H9 (cell line): ENCODE data around the gene TMEM132C. TPM values are rescaled to one million over a fixed set of nuclear protein-coding genes. Genes with fewer than 3 reads are reported as not detected.

Experiments used
- DNase-seq: peaks from one replicate; pipeline ENCODE4 v3.0.0-alpha.2; 2017
- H2AFZ ChIP-seq: one replicate; pipeline ENCODE4 v1.6.1; 2013; ENCODE audit warnings: mild to moderate bottlenecking, low read length, control low read depth, moderate library complexity
- H2AK5ac ChIP-seq: 2 replicates; pipeline ENCODE4 v1.6.1; 2013; ENCODE audit warnings: low read length, control low read depth, mixed read lengths; ENCODE audit not compliant: insufficient read length
- H2BK120ac ChIP-seq: one replicate; pipeline ENCODE4 v1.6.1; 2013; ENCODE audit warnings: low read depth, mild to moderate bottlenecking, low read length, control low read depth, inconsistent platforms; ENCODE audit not compliant: poor library complexity, severe bottlenecking
- H2BK12ac ChIP-seq: 2 replicates; pipeline ENCODE4 v1.6.1; 2013; ENCODE audit warnings: low read length, control low read depth, mixed read lengths, low read depth; ENCODE audit not compliant: insufficient read length
- H2BK15ac ChIP-seq: 2 replicates; pipeline ENCODE4 v1.6.1; 2013; ENCODE audit warnings: low read depth, low read length, control low read depth
- H2BK20ac ChIP-seq: one replicate; pipeline ENCODE4 v1.6.1; 2013; ENCODE audit warnings: low read depth, mild to moderate bottlenecking, low read length, control low read depth, inconsistent platforms; ENCODE audit not compliant: poor library complexity, severe bottlenecking
- H2BK5ac ChIP-seq: 2 replicates; pipeline ENCODE4 v1.6.1; 2013; ENCODE audit warnings: low read length, control low read depth, mixed read lengths; ENCODE audit not compliant: insufficient read length
- H3K14ac ChIP-seq: 2 replicates; pipeline ENCODE4 v1.6.1; 2013; ENCODE audit warnings: low read length, control low read depth; ENCODE audit not compliant: insufficient read depth
- H3K18ac ChIP-seq: 2 replicates; pipeline ENCODE4 v1.6.1; 2013; ENCODE audit warnings: low read depth, mild to moderate bottlenecking, mixed read lengths, low read length, control low read depth; ENCODE audit not compliant: insufficient read length
- H3K23ac ChIP-seq: 2 replicates; pipeline ENCODE4 v1.6.1; 2013; ENCODE audit warnings: low read length, control low read depth, mixed read lengths, low read depth; ENCODE audit not compliant: insufficient read length
- H3K23me2 ChIP-seq: 2 replicates; pipeline ENCODE4 v1.6.1; 2013; ENCODE audit warnings: low read depth, mild to moderate bottlenecking, mixed read lengths, low read length, control low read depth; ENCODE audit not compliant: insufficient read length, poor library complexity, severe bottlenecking
- H3K27ac ChIP-seq: 2 replicates; pipeline ENCODE4 v1.5.1; 2013; ENCODE audit warnings: low read length, control low read depth, mixed read lengths, low read depth; ENCODE audit not compliant: insufficient read length
- H3K27me3 ChIP-seq: 2 replicates; pipeline ENCODE4 v1.6.1; 2013; ENCODE audit warnings: low read length, control low read depth, inconsistent platforms; ENCODE audit not compliant: insufficient read depth
- H3K4ac ChIP-seq: 2 replicates; pipeline ENCODE4 v1.6.1; 2013; ENCODE audit warnings: low read depth, mild to moderate bottlenecking, control low read depth, inconsistent platforms, low read length, moderate library complexity
- H3K4me1 ChIP-seq: 2 replicates; pipeline ENCODE4 v1.6.1; 2013; ENCODE audit warnings: low read length, control low read depth, inconsistent platforms; ENCODE audit not compliant: insufficient read depth
- H3K4me2 ChIP-seq: 2 replicates; pipeline ENCODE4 v1.6.1; 2013; ENCODE audit warnings: low read length, control low read depth, mixed read lengths; ENCODE audit not compliant: insufficient read length, insufficient read depth
- H3K56ac ChIP-seq: 2 replicates; pipeline ENCODE4 v1.6.1; 2013; ENCODE audit warnings: low read depth, mild to moderate bottlenecking, mixed read lengths, low read length, control low read depth; ENCODE audit not compliant: insufficient read length
- H3K79me1 ChIP-seq: 2 replicates; pipeline ENCODE4 v1.6.1; 2013; ENCODE audit warnings: low read depth, mild to moderate bottlenecking, moderate library complexity, low read length, control low read depth, inconsistent platforms; ENCODE audit not compliant: insufficient read depth, poor library complexity, severe bottlenecking
- H3K79me2 ChIP-seq: 2 replicates; pipeline ENCODE4 v1.6.1; 2013; ENCODE audit warnings: low read length, control low read depth, inconsistent platforms; ENCODE audit not compliant: insufficient read depth
- H3K9ac ChIP-seq: 2 replicates; pipeline ENCODE4 v1.6.1; 2013; ENCODE audit warnings: low read length, control low read depth, mixed read lengths; ENCODE audit not compliant: insufficient read length; ENCODE audit errors: extremely low read depth
- H3K9me3 ChIP-seq: one replicate; pipeline ENCODE4 v1.6.1; 2013; ENCODE audit warnings: low read depth, low read length, inconsistent platforms; ENCODE audit not compliant: control insufficient read depth
- H3T11ph ChIP-seq: one replicate; pipeline ENCODE4 v1.6.1; 2013; ENCODE audit warnings: mild to moderate bottlenecking, low read length, control low read depth, inconsistent platforms
- H4K20me1 ChIP-seq: one replicate; pipeline ENCODE4 v1.6.1; 2013; ENCODE audit not compliant: control insufficient read depth, insufficient read length, insufficient read depth
- H4K5ac ChIP-seq: 2 replicates; pipeline ENCODE4 v1.6.1; 2013; ENCODE audit warnings: low read depth, mild to moderate bottlenecking, mixed read lengths, low read length, control low read depth; ENCODE audit not compliant: insufficient read length
- H4K8ac ChIP-seq: replicated peaks from 2 replicates; pipeline ENCODE4 v1.6.1; 2013; ENCODE audit warnings: low read length, control low read depth, mixed read lengths, low read depth; ENCODE audit not compliant: insufficient read length
- H4K91ac ChIP-seq: 2 replicates; pipeline ENCODE4 v1.6.1; 2013; ENCODE audit warnings: low read depth, mild to moderate bottlenecking, moderate library complexity, mixed read lengths, low read length, control low read depth; ENCODE audit not compliant: insufficient read length
- H3K27ac Mint-ChIP-seq, 3 experiments: 2 replicates in 2 of 3; 3 replicates in 1 of 3; pipeline ENCODE4 v1.8.0; 2020 to 2021; ENCODE audit warnings: mixed read lengths in 3 of 3, mild to moderate bottlenecking in 1 of 3, moderate library complexity in 1 of 3
- H3K27me3 Mint-ChIP-seq: 2 replicates; pipeline ENCODE4 v1.8.0; 2021; ENCODE audit warnings: low read depth, mild to moderate bottlenecking, moderate library complexity, mixed read lengths
- H3K36me3 Mint-ChIP-seq, 3 experiments: 2 replicates in 2 of 3; 3 replicates in 1 of 3; pipeline ENCODE4 v1.8.0; 2020 to 2021; ENCODE audit warnings: low read depth in 3 of 3, mixed read lengths in 3 of 3; ENCODE audit not compliant: insufficient read depth in 1 of 3
- H3K4me1 Mint-ChIP-seq, 2 experiments: 2 replicates each; pipeline ENCODE4 v1.8.0; 2020; ENCODE audit warnings: mixed read lengths in 2 of 2
- H3K4me3 Mint-ChIP-seq, 2 experiments: 2 replicates in 1 of 2; 3 replicates in 1 of 2; pipeline ENCODE4 v1.8.0; 2020 to 2021; ENCODE audit warnings: mild to moderate bottlenecking in 2 of 2, mixed read lengths in 2 of 2, moderate library complexity in 1 of 2
- H3K9me3 Mint-ChIP-seq, 2 experiments: 2 replicates in 1 of 2; 3 replicates in 1 of 2; pipeline ENCODE4 v1.8.0; 2020; ENCODE audit warnings: mild to moderate bottlenecking in 2 of 2, mixed read lengths in 2 of 2, moderate library complexity in 1 of 2
- WGBS: extraction: QIAGEN DNeasy Blood & Tissue Kit; methylation state at CpG from one replicate; pipeline ENCODE4 v1.1.7; 2013; ENCODE audit warnings: missing lambda C conversion rate, low lambda C conversion rate, mixed read lengths; ENCODE audit not compliant: insufficient read length; ENCODE audit errors: extremely low coverage; 5-methylcytosine and 5-hydroxymethylcytosine counted together
- total RNA-seq: library from RNA; stranded (reverse); gene quantifications from 2 replicates; pipeline ENCODE4 v1.2.1, GENCODE V29; 2021
- TF ChIP-seq, protein P1 (sequence below): fragments of 200-600 bp; sonication (generic); conservative IDR thresholded peaks from 3 replicates; pipeline ENCODE4 v1.8.0; 2021; ENCODE audit warnings: antibody characterized with exemption, mild to moderate bottlenecking

Gene TMEM132C
- total RNA-seq, 1 experiment from 2014 or later, result 0.22 TPM

- no peak overlapping the region for H3K27ac Mint-ChIP-seq
These were observed 428.7 kb downstream of the TMEM132C start for GRCh38 chr12:128695697-128696096.

More at GRCh38 chr12:128695697-128696096, 428.7 kb downstream of the TMEM132C start:
- H4K20me1 ChIP-seq, result no peaks in the 10 kb centered on the region
- no peak overlapping the region for H4K8ac ChIP-seq
- no CpG with 5 or more reads among the region's 22 CpGs for WGBS
- no peak overlapping the region for H2BK120ac ChIP-seq
- TF ChIP-seq, protein P1, sequence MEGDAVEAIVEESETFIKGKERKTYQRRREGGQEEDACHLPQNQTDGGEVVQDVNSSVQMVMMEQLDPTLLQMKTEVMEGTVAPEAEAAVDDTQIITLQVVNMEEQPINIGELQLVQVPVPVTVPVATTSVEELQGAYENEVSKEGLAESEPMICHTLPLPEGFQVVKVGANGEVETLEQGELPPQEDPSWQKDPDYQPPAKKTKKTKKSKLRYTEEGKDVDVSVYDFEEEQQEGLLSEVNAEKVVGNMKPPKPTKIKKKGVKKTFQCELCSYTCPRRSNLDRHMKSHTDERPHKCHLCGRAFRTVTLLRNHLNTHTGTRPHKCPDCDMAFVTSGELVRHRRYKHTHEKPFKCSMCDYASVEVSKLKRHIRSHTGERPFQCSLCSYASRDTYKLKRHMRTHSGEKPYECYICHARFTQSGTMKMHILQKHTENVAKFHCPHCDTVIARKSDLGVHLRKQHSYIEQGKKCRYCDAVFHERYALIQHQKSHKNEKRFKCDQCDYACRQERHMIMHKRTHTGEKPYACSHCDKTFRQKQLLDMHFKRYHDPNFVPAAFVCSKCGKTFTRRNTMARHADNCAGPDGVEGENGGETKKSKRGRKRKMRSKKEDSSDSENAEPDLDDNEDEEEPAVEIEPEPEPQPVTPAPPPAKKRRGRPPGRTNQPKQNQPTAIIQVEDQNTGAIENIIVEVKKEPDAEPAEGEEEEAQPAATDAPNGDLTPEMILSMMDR, result no peak
- no peak overlapping the region for H2BK15ac ChIP-seq
- Mint-ChIP-seq H3K9me3 (no peaks in the 10 kb centered on the region; a peak in 1 of 5 replicates), H3K27me3 (peaks cover 40% of the 10 kb centered on the region), H3K36me3 (no peaks in the 10 kb centered on the region), H3K4me3 (no peak overlapping the region), H3K4me1 (peaks cover 4 to 10% of the 10 kb centered on the region in 2 experiments)
- no peak overlapping the region for H3K4me2 ChIP-seq
- no peak overlapping the region for H2AK5ac ChIP-seq
- H4K91ac ChIP-seq, result no peak overlapping the region
- H2BK12ac ChIP-seq, result no peak overlapping the region
- H3K79me2 ChIP-seq, result no peaks in the 10 kb centered on the region
- DNase-seq, result no peak
- H2BK5ac ChIP-seq, result no peak overlapping the region
- H3K27me3 ChIP-seq, result no peaks in the 10 kb centered on the region
- no peak overlapping the region for H4K5ac ChIP-seq
- H3K23ac ChIP-seq, result no peak overlapping the region
- H3K4me1 ChIP-seq, result no peaks in the 10 kb centered on the region; the same call in 1 of the 2 replicates
- H3K9ac ChIP-seq, result no peak overlapping the region
- no peak overlapping the region for H3K27ac ChIP-seq
- no peak overlapping the region for H2BK20ac ChIP-seq
- H3K4ac ChIP-seq, result no peak overlapping the region
- H3K56ac ChIP-seq, result no peak overlapping the region
- H3K23me2 ChIP-seq, result no peaks in the 10 kb centered on the region
- H3K9me3 ChIP-seq, result no peaks in the 10 kb centered on the region
- H2AFZ ChIP-seq, result no peak overlapping the region
- no peak overlapping the region; the same call in 1 of the 2 replicates for H3K14ac ChIP-seq
- no peak overlapping the region for H3K18ac ChIP-seq
- no peaks in the 10 kb centered on the region for H3K79me1 ChIP-seq
- no peak overlapping the region for H3T11ph ChIP-seq
